ES-I3 (cell line): ENCODE results near the gene CAPN10.
A peak's percentile ranks its signal among the peaks of the same experiment; 100 is the strongest.
"Not testable (repeated sequence)": the region's sequence is repeated elsewhere in the genome, so short reads cannot be mapped to it uniquely, and the experiment has no call there.

ENCODE experiments used
- H3K36me3 ChIP-seq: 2 replicates; pipeline ENCODE4 v1.6.1; 2013; ENCODE audit warnings: mild to moderate bottlenecking, low read length, control low read depth, moderate library complexity; ENCODE audit not compliant: insufficient read depth
- H3K4me1 ChIP-seq: 2 replicates; pipeline ENCODE4 v1.6.1; 2013; ENCODE audit warnings: mild to moderate bottlenecking, control low read depth, low read length; ENCODE audit not compliant: insufficient read depth
- H3K9ac ChIP-seq: 2 replicates; pipeline ENCODE4 v1.6.1; 2013; ENCODE audit warnings: low read depth, mild to moderate bottlenecking, low read length, moderate library complexity
- H3K9me3 ChIP-seq: 2 replicates; pipeline ENCODE4 v1.6.1; 2013; ENCODE audit warnings: mild to moderate bottlenecking, low read length, moderate library complexity; ENCODE audit not compliant: control insufficient read depth, insufficient read depth

The CAPN10 gene, protein sequence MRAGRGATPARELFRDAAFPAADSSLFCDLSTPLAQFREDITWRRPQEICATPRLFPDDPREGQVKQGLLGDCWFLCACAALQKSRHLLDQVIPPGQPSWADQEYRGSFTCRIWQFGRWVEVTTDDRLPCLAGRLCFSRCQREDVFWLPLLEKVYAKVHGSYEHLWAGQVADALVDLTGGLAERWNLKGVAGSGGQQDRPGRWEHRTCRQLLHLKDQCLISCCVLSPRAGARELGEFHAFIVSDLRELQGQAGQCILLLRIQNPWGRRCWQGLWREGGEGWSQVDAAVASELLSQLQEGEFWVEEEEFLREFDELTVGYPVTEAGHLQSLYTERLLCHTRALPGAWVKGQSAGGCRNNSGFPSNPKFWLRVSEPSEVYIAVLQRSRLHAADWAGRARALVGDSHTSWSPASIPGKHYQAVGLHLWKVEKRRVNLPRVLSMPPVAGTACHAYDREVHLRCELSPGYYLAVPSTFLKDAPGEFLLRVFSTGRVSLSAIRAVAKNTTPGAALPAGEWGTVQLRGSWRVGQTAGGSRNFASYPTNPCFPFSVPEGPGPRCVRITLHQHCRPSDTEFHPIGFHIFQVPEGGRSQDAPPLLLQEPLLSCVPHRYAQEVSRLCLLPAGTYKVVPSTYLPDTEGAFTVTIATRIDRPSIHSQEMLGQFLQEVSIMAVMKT

GRCh38 chr2:240586198-240586918 is at the start of gene CAPN10:
TSS of gene CAPN10 (plus strand) at chr2:240586734. CDS start at chr2:240586912, 178 bp downstream.
- H3K4me1 ChIP-seq: peaks cover 22% of the 10 kb centered on the region
- H3K9ac ChIP-seq: peak within 1 kb of the TSS; percentile 96
- no peaks in the 10 kb centered on the region for H3K9me3 ChIP-seq
- H3K36me3 ChIP-seq: no peaks in the 10 kb centered on the region

DNA sequence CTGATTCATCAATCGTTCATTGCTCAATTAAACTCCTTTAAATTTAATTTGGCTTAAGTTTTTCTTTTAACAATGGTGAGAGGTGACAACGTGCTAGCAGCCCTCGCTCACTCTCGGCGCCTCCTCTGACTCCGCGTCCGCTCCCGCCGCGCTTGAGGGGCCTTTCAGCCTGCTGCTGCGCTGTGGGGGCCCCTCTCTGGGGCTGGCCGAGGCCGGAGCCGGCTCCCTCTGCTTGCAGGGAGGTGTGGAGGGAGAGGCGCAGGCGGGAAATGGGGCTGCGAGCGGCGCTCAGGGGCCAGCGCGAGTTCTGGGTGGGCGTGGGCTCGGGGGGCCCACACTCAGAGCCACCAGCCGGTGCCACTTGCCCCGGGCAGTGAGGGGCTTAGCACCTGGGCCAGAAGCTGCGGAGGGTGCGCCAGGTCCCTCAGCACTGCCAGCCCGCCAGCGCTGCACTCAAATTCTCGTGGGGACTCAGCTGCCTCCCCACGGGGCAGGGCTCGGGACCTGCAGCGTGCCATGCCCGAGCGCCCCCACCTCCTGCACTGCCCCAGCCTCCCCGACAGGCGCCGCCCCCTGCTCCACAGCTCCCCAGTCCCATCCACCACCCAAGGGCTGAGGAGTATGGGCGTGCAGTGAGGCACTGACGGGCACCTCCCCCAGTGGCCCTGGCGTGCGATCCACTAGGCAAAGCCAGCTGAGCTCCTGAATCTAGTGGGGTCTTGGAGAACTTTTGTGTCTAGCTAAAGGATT is 48.3 kb upstream of the CAPN10 start:
- H3K9ac ChIP-seq: no peak overlapping the region
- H3K9me3 ChIP-seq: peaks cover 3% of the 10 kb centered on the region
- H3K36me3 ChIP-seq: no peaks in the 10 kb centered on the region
- H3K4me1 ChIP-seq: no peaks in the 10 kb centered on the region

GRCh38 chr2:240539101-240539500 is 47.4 kb upstream of the CAPN10 start:
- not testable (repeated sequence) for H3K36me3 ChIP-seq, H3K4me1 ChIP-seq, H3K9me3 ChIP-seq, H3K9ac ChIP-seq

DNA sequence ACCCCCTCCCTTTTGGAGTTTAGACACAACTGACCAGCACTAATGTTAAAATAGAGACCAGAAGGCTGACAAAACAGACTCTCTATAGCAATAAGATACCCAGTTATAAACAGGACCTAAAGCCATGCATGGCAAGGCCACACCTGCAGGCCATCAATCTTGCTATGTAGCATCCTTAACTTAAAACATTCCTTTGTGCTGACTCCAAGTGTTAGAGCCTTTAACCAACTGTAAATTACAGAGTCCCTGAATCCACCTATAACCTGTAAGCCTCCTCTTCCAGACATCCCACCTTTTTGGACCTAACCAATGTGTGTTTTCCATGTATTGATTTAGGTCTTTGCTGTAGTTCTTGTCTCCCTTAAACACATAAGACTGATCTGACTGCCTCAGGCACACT is 46.6 kb upstream of the CAPN10 start:
- H3K36me3 ChIP-seq: no peaks in the 10 kb centered on the region
- H3K9ac ChIP-seq: no peak overlapping the region
- H3K9me3 ChIP-seq: peaks cover 3% of the 10 kb centered on the region
- no peaks in the 10 kb centered on the region for H3K4me1 ChIP-seq

- Histone ChIP-seq H3K9me3 (peaks cover 14% of the 10 kb centered on the region; the same call in 1 of the 2 replicates), H3K4me1 (no peaks in the 10 kb centered on the region), H3K9ac (no peak overlapping the region), H3K36me3 (no peaks in the 10 kb centered on the region)
These were observed 35.2 kb upstream of the CAPN10 start for GRCh38 chr2:240551288-240551687.

GRCh38 chr2:240551811-240552210 is 34.7 kb upstream of the CAPN10 start:
- Histone ChIP-seq H3K9ac (no peak overlapping the region), H3K36me3 (no peaks in the 10 kb centered on the region), H3K9me3 (peaks cover 14% of the 10 kb centered on the region; the same call in 1 of the 2 replicates), H3K4me1 (no peaks in the 10 kb centered on the region)

DNA sequence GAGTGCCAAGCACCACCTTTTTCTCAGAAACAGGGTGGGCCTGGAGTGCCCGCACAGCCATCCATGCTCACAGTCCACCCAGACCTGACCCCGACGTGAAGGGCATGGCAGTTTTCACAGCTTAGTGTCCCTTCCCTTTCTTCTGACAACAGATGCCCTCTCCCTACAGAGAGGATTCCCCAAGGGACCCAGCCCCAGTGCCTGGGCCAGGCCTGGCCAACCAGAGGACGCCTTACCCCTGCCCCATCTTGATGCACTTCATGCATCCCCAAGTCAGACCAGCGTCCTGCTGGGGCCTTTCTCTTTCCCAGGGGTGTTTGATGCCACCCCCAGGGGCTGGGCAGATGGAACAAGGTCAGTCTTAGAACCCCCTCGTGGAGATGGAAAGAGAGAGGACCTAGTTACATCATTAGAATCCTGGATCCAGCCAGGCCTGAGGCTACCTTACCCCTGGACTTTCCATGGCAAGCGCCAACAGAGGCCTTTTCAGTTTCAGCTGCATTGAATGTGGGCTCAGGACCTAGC is 32.5 kb upstream of the CAPN10 start:
- Histone ChIP-seq H3K9ac (no peak overlapping the region), H3K4me1 (no peaks in the 10 kb centered on the region; the same call in 1 of the 2 replicates), H3K36me3 (no peaks in the 10 kb centered on the region), H3K9me3 (peaks cover 14% of the 10 kb centered on the region; the same call in 1 of the 2 replicates)

- H3K4me1 ChIP-seq: no peaks in the 10 kb centered on the region; the same call in 1 of the 2 replicates
These were observed 31.6 kb upstream of the CAPN10 start for GRCh38 chr2:240554767-240555493.

DNA sequence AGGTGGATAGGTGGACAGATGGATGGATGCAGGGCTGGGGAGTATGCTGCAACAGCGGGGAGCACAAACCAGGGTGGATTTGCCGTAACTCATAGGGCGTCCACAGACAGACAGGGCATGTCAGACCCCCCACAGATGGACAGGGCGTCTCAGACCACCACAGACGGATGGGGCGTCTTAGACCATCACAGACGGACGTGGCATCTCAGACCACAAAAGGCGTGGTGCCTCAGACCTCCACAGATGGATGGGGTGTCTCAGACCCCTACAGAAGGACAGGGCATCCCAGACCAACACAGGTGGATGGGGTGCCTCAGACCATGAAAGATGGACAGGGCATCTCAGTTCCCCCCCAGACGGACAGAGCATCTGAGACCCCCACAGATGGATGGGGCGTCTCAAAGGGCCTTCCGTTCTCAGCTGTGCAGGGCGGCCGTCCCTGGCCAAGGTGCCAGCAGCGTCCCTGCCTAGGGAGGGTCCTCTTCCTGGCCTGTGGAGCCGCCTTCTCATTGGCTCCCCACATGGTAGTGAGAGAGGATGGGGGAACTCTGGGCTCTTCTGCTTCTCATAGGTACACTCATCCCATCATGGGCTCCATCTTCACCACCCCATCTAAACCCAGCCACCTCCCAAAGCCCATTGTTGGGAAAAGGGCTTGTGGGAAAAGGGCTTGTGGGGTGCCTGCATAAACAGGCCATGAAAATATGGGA is 30.8 kb upstream of the CAPN10 start:
- H3K9me3 ChIP-seq: peaks cover 13% of the 10 kb centered on the region; the same call in 1 of the 2 replicates
- H3K4me1 ChIP-seq: no peaks in the 10 kb centered on the region; the same call in 1 of the 2 replicates
- no peak overlapping the region for H3K9ac ChIP-seq
- H3K36me3 ChIP-seq: no peaks in the 10 kb centered on the region

More at GRCh38 chr2:240554767-240555493, 31.6 kb upstream of the CAPN10 start:
- H3K36me3 ChIP-seq: no peaks in the 10 kb centered on the region
- peaks cover 14% of the 10 kb centered on the region; the same call in 1 of the 2 replicates for H3K9me3 ChIP-seq
- no peak overlapping the region for H3K9ac ChIP-seq

DNA sequence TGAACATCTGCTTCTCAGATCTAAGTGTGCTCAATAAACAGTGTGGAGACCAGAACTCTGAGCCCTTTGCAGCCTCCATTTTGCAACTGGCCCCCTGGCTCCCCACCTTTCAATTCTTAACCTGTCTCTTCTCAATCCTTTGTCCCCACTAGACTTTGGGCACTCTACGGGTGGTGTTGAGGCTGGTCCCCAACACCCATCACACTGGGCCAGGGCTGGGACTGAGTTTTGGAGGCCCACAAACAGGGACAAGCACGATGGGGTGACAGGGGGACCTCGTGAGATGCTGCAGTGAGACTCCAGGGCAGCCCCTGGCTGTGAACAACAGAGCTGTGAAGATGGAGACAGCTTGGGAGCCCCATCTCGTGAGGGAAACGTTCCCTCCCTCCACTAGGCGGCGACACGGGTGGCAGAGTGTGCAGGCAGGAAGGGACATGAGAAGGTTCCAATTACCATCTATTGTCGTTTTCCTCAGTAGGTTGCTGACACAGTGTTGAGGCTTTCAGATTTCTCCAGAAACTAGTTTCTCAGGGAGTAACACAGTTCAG is 29.9 kb upstream of the CAPN10 start:
- Histone ChIP-seq H3K36me3 (no peaks in the 10 kb centered on the region), H3K9ac (peak overlapping the region; percentile 29; the same call in 1 of the 2 replicates), H3K9me3 (peaks cover 3% of the 10 kb centered on the region; the same call in 1 of the 2 replicates), H3K4me1 (no peaks in the 10 kb centered on the region; the same call in 1 of the 2 replicates)

- Histone ChIP-seq H3K9ac (peak overlapping the region; percentile 29; the same call in 1 of the 2 replicates), H3K9me3 (no peaks in the 10 kb centered on the region)
These were observed 29.3 kb upstream of the CAPN10 start for GRCh38 chr2:240557101-240557751.

DNA sequence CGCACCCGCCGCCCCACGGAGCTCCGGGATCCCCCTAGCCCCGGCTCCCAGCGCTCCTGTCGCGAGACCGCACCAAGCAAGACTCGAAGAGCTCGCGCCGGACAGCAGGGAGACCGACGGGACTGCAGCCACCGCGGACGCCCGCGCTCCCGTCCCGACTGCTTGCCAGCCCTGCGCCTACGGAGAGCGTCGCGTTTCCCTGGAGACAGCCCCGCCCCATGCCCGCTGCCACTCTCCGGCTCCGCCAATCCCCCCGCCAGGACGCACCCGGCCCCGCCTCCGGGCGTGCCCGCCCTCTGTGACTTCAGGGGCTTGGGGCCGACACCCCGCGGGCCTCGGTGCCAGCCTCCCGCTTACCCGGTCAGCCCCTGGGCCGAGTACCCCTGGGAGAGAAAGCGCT is 28.7 kb upstream of the CAPN10 start, which contains the start of gene ANKMY1:
Gene ANKMY1, minus strand, starts transcription at position 181 of the 400 bp plus-strand sequence. CDS start 653 bp downstream, outside the sequence.
- H3K36me3 ChIP-seq: no peaks in the 10 kb centered on the region
- H3K9me3 ChIP-seq: no peaks in the 10 kb centered on the region
- peak within 1 kb of the TSS; percentile 36; the same call in 1 of the 2 replicates for H3K9ac ChIP-seq
- H3K4me1 ChIP-seq: no peaks in the 10 kb centered on the region; the same call in 1 of the 2 replicates

More at GRCh38 chr2:240557101-240557751, 29.3 kb upstream of the CAPN10 start:
- Histone ChIP-seq H3K4me1 (no peaks in the 10 kb centered on the region; the same call in 1 of the 2 replicates), H3K36me3 (no peaks in the 10 kb centered on the region)
